ENCODE data around the gene KRTAP9-7.
"Not testable (repeated sequence)": the region's sequence is repeated elsewhere in the genome, so short reads cannot be mapped to it uniquely, and the experiment has no call there.

KRTAP9-7 gene

GRCh38 chr17:41254861-41255260 lies 20.6 kb upstream of the KRTAP9-7 start:
- H3K9ac ChIP-seq (ENCODE audit: low read length): no peak overlapping the region
- no peak overlapping the region for H3K27ac ChIP-seq (ENCODE audit: low read length)
- no peaks in the 10 kb centered on the region for H3K4me1 ChIP-seq (ENCODE audit: low read length)
- no peaks in the 10 kb centered on the region for H4K20me1 ChIP-seq (ENCODE audit: insufficient read depth, low read length)
- no peak overlapping the region for H2AFZ ChIP-seq (ENCODE audit: low read depth, low read length)
- TF ChIP-seq CTCF (IDR thresholded peaks at IDR 0.05; ENCODE audit: low read depth, low read length) (no peak), EZH2phosphoT487 (IDR thresholded peaks at IDR 0.05; ENCODE audit: low read depth) (no peak)
- no peaks in the 10 kb centered on the region for H3K36me3 ChIP-seq (replicated peaks; ENCODE audit: low read depth, low read length)
- H3K9me3 ChIP-seq (ENCODE audit: insufficient read depth, low read length): no peaks in the 10 kb centered on the region
- H3K4me3 ChIP-seq (ENCODE audit: low read length): no peak overlapping the region
- H3K4me2 ChIP-seq (ENCODE audit: low read length): no peak overlapping the region
- no peaks in the 10 kb centered on the region for H3K79me2 ChIP-seq (ENCODE audit: low read length)
- peaks cover 48% of the 10 kb centered on the region for H3K27me3 ChIP-seq (ENCODE audit: low read depth, low read length)

- H3K4me3 ChIP-seq (ENCODE audit: low read length); H3K9ac ChIP-seq (ENCODE audit: low read length); H3K79me2 ChIP-seq (ENCODE audit: low read length); H3K4me2 ChIP-seq (ENCODE audit: low read length); H2AFZ ChIP-seq (ENCODE audit: low read depth, low read length); H3K27ac ChIP-seq (ENCODE audit: low read length); H3K4me1 ChIP-seq (ENCODE audit: low read length); H3K36me3 ChIP-seq (replicated peaks; ENCODE audit: low read depth, low read length); H3K9me3 ChIP-seq (ENCODE audit: insufficient read depth, low read length); H4K20me1 ChIP-seq (ENCODE audit: insufficient read depth, low read length): not testable (repeated sequence)
- H3K27me3 ChIP-seq (ENCODE audit: low read depth, low read length): peaks cover 42% of the 10 kb centered on the region
Measured at GRCh38 chr17:41255381-41256290, 19.9 kb upstream of the KRTAP9-7 start, which contains the start of gene KRTAP9-9. Gene KRTAP9-9, plus strand, starts transcription at chr17:41255384.

GRCh38 chr17:41256291-41256685 lies 19.2 kb upstream of the KRTAP9-7 start:
- Histone ChIP-seq H3K4me3 (ENCODE audit: low read length) (no peak overlapping the region), H3K36me3 (replicated peaks; ENCODE audit: low read depth, low read length) (no peaks in the 10 kb centered on the region), H4K20me1 (ENCODE audit: insufficient read depth, low read length) (no peaks in the 10 kb centered on the region), H3K9me3 (ENCODE audit: insufficient read depth, low read length) (no peaks in the 10 kb centered on the region), H3K4me1 (ENCODE audit: low read length) (no peaks in the 10 kb centered on the region), H3K4me2 (ENCODE audit: low read length) (no peak overlapping the region), H3K27ac (ENCODE audit: low read length) (no peak overlapping the region), H2AFZ (ENCODE audit: low read depth, low read length) (no peak overlapping the region), H3K27me3 (ENCODE audit: low read depth, low read length) (peaks cover 39% of the 10 kb centered on the region), H3K9ac (ENCODE audit: low read length) (no peak overlapping the region), H3K79me2 (ENCODE audit: low read length) (no peaks in the 10 kb centered on the region)
- TF ChIP-seq CTCF (IDR thresholded peaks at IDR 0.05; ENCODE audit: low read depth, low read length) (no peak), EZH2phosphoT487 (IDR thresholded peaks at IDR 0.05; ENCODE audit: low read depth) (no peak)

GRCh38 chr17:41258406-41258805 lies 17.1 kb upstream of the KRTAP9-7 start:
- Histone ChIP-seq H3K27ac (ENCODE audit: low read length) (no peak overlapping the region), H3K4me3 (ENCODE audit: low read length) (no peak overlapping the region), H3K9me3 (ENCODE audit: insufficient read depth, low read length) (no peaks in the 10 kb centered on the region), H4K20me1 (ENCODE audit: insufficient read depth, low read length) (no peaks in the 10 kb centered on the region), H2AFZ (ENCODE audit: low read depth, low read length) (no peak overlapping the region), H3K27me3 (ENCODE audit: low read depth, low read length) (peaks cover 44% of the 10 kb centered on the region), H3K36me3 (replicated peaks; ENCODE audit: low read depth, low read length) (no peaks in the 10 kb centered on the region), H3K4me2 (ENCODE audit: low read length) (no peak overlapping the region), H3K4me1 (ENCODE audit: low read length) (no peaks in the 10 kb centered on the region), H3K79me2 (ENCODE audit: low read length) (no peaks in the 10 kb centered on the region), H3K9ac (ENCODE audit: low read length) (no peak overlapping the region)
- TF ChIP-seq EZH2phosphoT487 (IDR thresholded peaks at IDR 0.05; ENCODE audit: low read depth): no peak
- no peak for TF ChIP-seq CTCF (IDR thresholded peaks at IDR 0.05; ENCODE audit: low read depth, low read length)
